GM23338 (cell line): ENCODE results near the gene RAD51B. TPM values are rescaled to one million over a fixed set of nuclear protein-coding genes. Genes with fewer than 3 reads are reported as not detected.

Experiments
- ATAC-seq: fragments of 200-7000 bp; cut with Tn5 transposase; 3 replicates; pipeline ENCODE4 v1.9.1; 2020
- DNase-seq: peaks from one replicate; pipeline ENCODE4 v3.0.0-alpha.2; 2015; ENCODE audit warnings: low spot score
- H2AFZ ChIP-seq: fragments of 200-600 bp; sonication (generic); 2 replicates; pipeline ENCODE4 v1.8.0; 2016; ENCODE audit warnings: antibody characterized with exemption, mild to moderate bottlenecking, moderate library complexity
- H3F3A ChIP-seq: fragments of 200-600 bp; sonication (generic); replicated peaks from 2 replicates; pipeline ENCODE4 v1.8.0; 2017; ENCODE audit warnings: antibody characterized with exemption, mixed run types, low read depth
- H3K27ac ChIP-seq: fragments of 200-600 bp; sonication (generic); 2 replicates; pipeline ENCODE4 v1.6.1; 2016; ENCODE audit warnings: low read depth
- H3K27me3 ChIP-seq: fragments of 200-600 bp; sonication (generic); 2 replicates; pipeline ENCODE4 v1.8.0; 2016; ENCODE audit warnings: mild to moderate bottlenecking, mixed run types, moderate library complexity; ENCODE audit not compliant: insufficient read depth
- H3K36me3 ChIP-seq: fragments of 200-600 bp; sonication (generic); 2 replicates; pipeline ENCODE4 v1.8.0; 2016; ENCODE audit warnings: mild to moderate bottlenecking; ENCODE audit not compliant: insufficient read depth
- H3K4me1 ChIP-seq: fragments of 200-600 bp; sonication (generic); 2 replicates; pipeline ENCODE4 v1.8.0; 2016; ENCODE audit warnings: mild to moderate bottlenecking, moderate library complexity; ENCODE audit not compliant: insufficient read depth
- H3K4me2 ChIP-seq: fragments of 200-600 bp; sonication (generic); 2 replicates; pipeline ENCODE4 v1.7.1; 2017; ENCODE audit warnings: mixed run types
- H3K4me3 ChIP-seq: fragments of 200-600 bp; sonication (generic); 2 replicates; pipeline ENCODE4 v1.6.1; 2016; ENCODE audit warnings: mixed run types
- H3K79me2 ChIP-seq: fragments of 200-600 bp; sonication (generic); replicated peaks from 2 replicates; pipeline ENCODE4 v1.8.0; 2017; ENCODE audit warnings: mild to moderate bottlenecking; ENCODE audit not compliant: insufficient read depth
- H3K9me2 ChIP-seq: fragments of 200-600 bp; sonication (generic); 2 replicates; pipeline ENCODE4 v1.8.0; 2017; ENCODE audit not compliant: insufficient read depth
- H4K20me1 ChIP-seq: fragments of 200-600 bp; sonication (generic); replicated peaks from 2 replicates; pipeline ENCODE4 v1.8.0; 2017; ENCODE audit warnings: mild to moderate bottlenecking; ENCODE audit not compliant: insufficient read depth
- H3K27ac Mint-ChIP-seq: 2 replicates; pipeline ENCODE4 v1.8.0; 2020; ENCODE audit warnings: inconsistent platforms, mild to moderate bottlenecking, moderate library complexity, mixed read lengths
- H3K27me3 Mint-ChIP-seq: 3 replicates; pipeline ENCODE4 v1.8.0; 2022; ENCODE audit warnings: low read depth, mild to moderate bottlenecking, moderate library complexity, mixed read lengths, inconsistent platforms; ENCODE audit not compliant: insufficient read depth, poor library complexity
- H3K36me3 Mint-ChIP-seq: 3 replicates; pipeline ENCODE4 v1.8.0; 2021; ENCODE audit warnings: low read depth, mild to moderate bottlenecking, inconsistent platforms, moderate library complexity, mixed read lengths
- H3K4me1 Mint-ChIP-seq: 3 replicates; pipeline ENCODE4 v1.8.0; 2020; ENCODE audit warnings: mild to moderate bottlenecking, inconsistent platforms, mixed read lengths
- H3K4me3 Mint-ChIP-seq: 3 replicates; pipeline ENCODE4 v1.8.0; 2021; ENCODE audit warnings: moderate library complexity, mild to moderate bottlenecking, inconsistent platforms, mixed read lengths
- H3K9me3 Mint-ChIP-seq: 3 replicates; pipeline ENCODE4 v1.8.0; 2020; ENCODE audit warnings: moderate library complexity, mild to moderate bottlenecking, inconsistent platforms, mixed read lengths
- CREB1 ChIP-seq: fragments of 250-450 bp; sonication (Bioruptor Pico); IDR thresholded peaks from 2 replicates; pipeline ENCODE4 v1.5.0; 2020; ENCODE audit warnings: low read depth, mild to moderate bottlenecking, moderate library complexity
- CTCF ChIP-seq, 2 experiments: fragments of 200-600 bp in 1 of 2; sonication (generic) in 1 of 2; conservative IDR thresholded peaks; 2 replicates each; pipeline versions ENCODE4 v1.5.1 to v1.6.1; 2016 to 2017; ENCODE audit warnings: antibody characterized with exemption in 2 of 2, low read depth in 2 of 2, mild to moderate bottlenecking in 2 of 2, moderate library complexity in 1 of 2
- ETS1 ChIP-seq: IDR thresholded peaks from 2 replicates; pipeline ENCODE4 v1.6.1; 2016; ENCODE audit warnings: antibody characterized with exemption
- EZH2 ChIP-seq: fragments of 200-600 bp; sonication (generic); IDR thresholded peaks from one replicate; pipeline ENCODE4 v1.8.0; 2017; ENCODE audit warnings: antibody characterized with exemption, mild to moderate bottlenecking, low read depth; ENCODE audit not compliant: unreplicated experiment
- EZH2phosphoT487 ChIP-seq: fragments of 200-600 bp; sonication (generic); IDR thresholded peaks from one replicate; pipeline ENCODE4 v1.8.1; 2018; ENCODE audit warnings: antibody characterized with exemption; ENCODE audit not compliant: unreplicated experiment
- JUNB ChIP-seq: IDR thresholded peaks from one replicate; pipeline ENCODE4 v1.6.1; 2016; ENCODE audit warnings: antibody characterized with exemption; ENCODE audit not compliant: unreplicated experiment
- NANOG ChIP-seq: IDR thresholded peaks from 2 replicates; pipeline ENCODE4 v1.6.1; 2016; ENCODE audit warnings: antibody characterized with exemption, borderline replicate concordance
- POLR2AphosphoS5 ChIP-seq: IDR thresholded peaks from 2 replicates; pipeline ENCODE4 v1.6.1; 2016; ENCODE audit warnings: antibody characterized with exemption, low read depth
- REST ChIP-seq: IDR thresholded peaks from one replicate; pipeline ENCODE4 v1.6.1; 2018; ENCODE audit warnings: antibody characterized with exemption; ENCODE audit not compliant: unreplicated experiment
- STAT1 ChIP-seq: IDR thresholded peaks from one replicate; pipeline ENCODE4 v1.6.1; 2016; ENCODE audit warnings: antibody characterized with exemption; ENCODE audit not compliant: unreplicated experiment
- ZNF114 ChIP-seq: fragments of 250-450 bp; sonication (Bioruptor Pico); IDR thresholded peaks from 2 replicates; pipeline ENCODE4 v1.5.0; 2020; ENCODE audit warnings: mild to moderate bottlenecking, moderate library complexity
- ZNF331 ChIP-seq: fragments of 250-450 bp; sonication (Bioruptor Pico); IDR thresholded peaks from 2 replicates; pipeline ENCODE4 v1.5.0; 2020; ENCODE audit warnings: low read depth, mild to moderate bottlenecking, moderate library complexity
- ZNF462 ChIP-seq: fragments of 250-450 bp; sonication (Bioruptor Pico); IDR thresholded peaks from 2 replicates; pipeline ENCODE4 v1.5.0; 2020; ENCODE audit warnings: mild to moderate bottlenecking, moderate library complexity
- polyA plus RNA-seq: library from polyadenylated mRNA; unstranded; fragments of >200 nt; fragmentation: Nextera tagmentation; extraction: Ambion mirVana; gene quantifications from 2 replicates; pipeline ENCODE4 v1.2.1, GENCODE V29; 2016
- total RNA-seq: library from RNA; depleted of rRNA; stranded (reverse); fragments of >200 nt; shearing (Covaris generic); gene quantifications from 2 replicates; pipeline ENCODE4 v1.2.3, GENCODE V29; 2014

The RAD51B gene
- total and polyA plus RNA-seq, 2 experiments from 2014 or later, result 15.7 to 29.1 TPM

GRCh38 chr14:68712703-68713370 is 893.3 kb downstream of the RAD51B start:
- Mint-ChIP-seq H3K9me3 (no peaks in the 10 kb centered on the region), H3K27me3 (no peaks in the 10 kb centered on the region), H3K4me1 (peaks cover 4% of the 10 kb centered on the region; the same call in 2 of the 3 replicates), H3K4me3 (no peak overlapping the region), H3K36me3 (no peaks in the 10 kb centered on the region), H3K27ac (no peak overlapping the region)
- Histone ChIP-seq H3K4me1 (no peaks in the 10 kb centered on the region), H2AFZ (peak overlapping the region; percentile 18; the same call in 1 of the 2 replicates), H3F3A (no peaks in the 10 kb centered on the region), H3K36me3 (no peaks in the 10 kb centered on the region), H3K4me3 (no peak overlapping the region), H3K27me3 (no peaks in the 10 kb centered on the region), H3K27ac (no peak overlapping the region), H3K4me2 (no peak overlapping the region), H4K20me1 (no peaks in the 10 kb centered on the region), H3K79me2 (no peaks in the 10 kb centered on the region), H3K9me2 (peaks cover 8% of the 10 kb centered on the region; the same call in 1 of the 2 replicates)
- ATAC-seq (no peak), DNase-seq (no peak)
- TF ChIP-seq ZNF462 (CRISPR knock-in tag) (no peak), STAT1 (no peak), EZH2 (no peak), ZNF114 (CRISPR knock-in tag) (no peak), ZNF331 (CRISPR knock-in tag) (no peak), REST (no peak), CTCF (conservative IDR thresholded peaks at IDR 0.05; ENCODE audit: low read depth in 2 of 2) (no peak), CREB1 (CRISPR knock-in tag) (no peak), EZH2phosphoT487 (no peak), JUNB (no peak), NANOG (no peak), POLR2AphosphoS5 (no peak), ETS1 (no peak)
